Bronchial epithelial cell (primary cell): ENCODE measurements around the gene EHD3. TPM values are rescaled to one million over a fixed set of nuclear protein-coding genes. Genes with fewer than 3 reads are reported as not detected.

ENCODE experiments used
- DNase-seq: peaks from one replicate; pipeline ENCODE4 v3.0.0-alpha.2; 2010; ENCODE audit warnings: low read depth
- FAIRE-seq: peaks from 2 replicates; lab custom pipeline; 2011; peaks lifted over from hg19 to GRCh38; lab: Jason Lieb, UNC
- H3K27me3 ChIP-seq: 2 replicates; pipeline ENCODE4 v1.5.1; 2011; ENCODE audit warnings: low read length; ENCODE audit not compliant: control insufficient read depth, insufficient read depth
- H3K36me3 ChIP-seq: 2 replicates; pipeline ENCODE4 v1.5.1; 2011; ENCODE audit warnings: low read length; ENCODE audit not compliant: control insufficient read depth, insufficient read depth
- H3K4me3 ChIP-seq: 2 replicates; pipeline ENCODE4 v1.5.1; 2011; ENCODE audit warnings: mild to moderate bottlenecking, low read depth, low read length, control low read depth
- CTCF ChIP-seq: IDR thresholded peaks from 2 replicates; pipeline ENCODE4 v1.5.1; 2011; ENCODE audit warnings: mild to moderate bottlenecking, moderate library complexity, low read length, control low read depth, inconsistent platforms; ENCODE audit not compliant: insufficient read depth, severe bottlenecking
- total RNA-seq: library from RNA; depleted of rRNA; stranded (reverse); fragments of >200 nt; gene quantifications from 2 replicates; pipeline ENCODE4 v1.2.1, GENCODE V29; 2014

Gene EHD3
- total RNA-seq, 1 donor from 2014 or later = 1.6 TPM

GRCh38 chr2:31287654-31288053 lies 53.7 kb downstream of the EHD3 start:
- H3K27me3 ChIP-seq = no peaks in the 10 kb centered on the region
- FAIRE-seq (no peak), DNase-seq (no peak)
- H3K4me3 ChIP-seq = no peak overlapping the region
- H3K36me3 ChIP-seq = no peaks in the 10 kb centered on the region
- no peak for TF ChIP-seq CTCF

- DNase-seq (peak; percentile 75), FAIRE-seq (no peak)
- TF ChIP-seq CTCF = no peak
These were observed 60.2 kb downstream of the EHD3 start for GRCh38 chr2:31294196-31294595.

DNA sequence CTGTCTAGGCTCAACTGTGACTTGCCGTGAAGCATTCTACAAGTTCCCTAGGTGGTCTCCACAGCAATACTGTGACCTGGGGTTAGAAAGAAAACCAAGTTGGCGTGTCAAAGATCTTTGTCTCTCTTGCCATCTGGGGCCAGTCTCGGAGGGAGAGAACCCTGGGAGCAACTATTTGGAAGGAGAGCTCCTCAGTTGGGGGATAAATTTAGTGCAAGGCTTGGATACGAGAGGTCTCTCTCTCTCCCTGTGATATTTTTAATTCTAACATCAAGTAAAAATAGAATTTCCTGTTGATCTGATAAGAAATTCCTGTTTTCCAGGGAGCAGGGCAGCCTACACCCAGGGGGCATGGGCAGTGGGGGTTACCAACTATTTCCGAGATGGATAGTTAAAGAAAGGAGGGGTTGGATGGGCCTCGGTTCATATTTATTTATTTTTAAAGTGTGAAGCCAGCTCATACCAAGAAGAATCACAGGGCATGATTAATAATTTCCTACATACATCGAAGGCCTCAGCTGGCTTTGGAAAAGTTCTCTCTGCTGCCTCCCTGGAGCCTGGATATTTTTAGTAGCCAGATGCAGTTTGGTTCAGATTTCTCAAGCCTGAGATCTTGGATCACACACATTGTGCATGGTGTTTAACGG lies 62.8 kb downstream of the EHD3 start:
- no peak for DNase-seq
- FAIRE-seq = no peak
- no peak for TF ChIP-seq CTCF
- no peaks in the 10 kb centered on the region for H3K27me3 ChIP-seq
- H3K4me3 ChIP-seq = no peak overlapping the region
- no peaks in the 10 kb centered on the region for H3K36me3 ChIP-seq

More at GRCh38 chr2:31294196-31294595, 60.2 kb downstream of the EHD3 start:
- H3K27me3 ChIP-seq = no peaks in the 10 kb centered on the region
- no peaks in the 10 kb centered on the region for H3K36me3 ChIP-seq
- H3K4me3 ChIP-seq = no peak overlapping the region

GRCh38 chr2:31297751-31298150 lies 63.8 kb downstream of the EHD3 start:
- no peaks in the 10 kb centered on the region for H3K27me3 ChIP-seq
- FAIRE-seq (no peak), DNase-seq (peak; percentile 86)
- no peaks in the 10 kb centered on the region for H3K36me3 ChIP-seq
- TF ChIP-seq CTCF = no peak
- H3K4me3 ChIP-seq = no peak overlapping the region

- H3K36me3 ChIP-seq = no peaks in the 10 kb centered on the region
- H3K4me3 ChIP-seq = no peak overlapping the region
- FAIRE-seq (no peak), DNase-seq (no peak)
- no peaks in the 10 kb centered on the region for H3K27me3 ChIP-seq
- TF ChIP-seq CTCF = no peak
These were observed 65.6 kb downstream of the EHD3 start for GRCh38 chr2:31299547-31299946.

GRCh38 chr2:31300309-31300708 lies 66.4 kb downstream of the EHD3 start:
- no peak for TF ChIP-seq CTCF
- H3K4me3 ChIP-seq = no peak overlapping the region
- no peaks in the 10 kb centered on the region for H3K27me3 ChIP-seq
- no peaks in the 10 kb centered on the region for H3K36me3 ChIP-seq
- no peak for FAIRE-seq
- DNase-seq = peak; percentile 43
